ENCODE results near the gene FGF13.

FGF13 gene

DNA sequence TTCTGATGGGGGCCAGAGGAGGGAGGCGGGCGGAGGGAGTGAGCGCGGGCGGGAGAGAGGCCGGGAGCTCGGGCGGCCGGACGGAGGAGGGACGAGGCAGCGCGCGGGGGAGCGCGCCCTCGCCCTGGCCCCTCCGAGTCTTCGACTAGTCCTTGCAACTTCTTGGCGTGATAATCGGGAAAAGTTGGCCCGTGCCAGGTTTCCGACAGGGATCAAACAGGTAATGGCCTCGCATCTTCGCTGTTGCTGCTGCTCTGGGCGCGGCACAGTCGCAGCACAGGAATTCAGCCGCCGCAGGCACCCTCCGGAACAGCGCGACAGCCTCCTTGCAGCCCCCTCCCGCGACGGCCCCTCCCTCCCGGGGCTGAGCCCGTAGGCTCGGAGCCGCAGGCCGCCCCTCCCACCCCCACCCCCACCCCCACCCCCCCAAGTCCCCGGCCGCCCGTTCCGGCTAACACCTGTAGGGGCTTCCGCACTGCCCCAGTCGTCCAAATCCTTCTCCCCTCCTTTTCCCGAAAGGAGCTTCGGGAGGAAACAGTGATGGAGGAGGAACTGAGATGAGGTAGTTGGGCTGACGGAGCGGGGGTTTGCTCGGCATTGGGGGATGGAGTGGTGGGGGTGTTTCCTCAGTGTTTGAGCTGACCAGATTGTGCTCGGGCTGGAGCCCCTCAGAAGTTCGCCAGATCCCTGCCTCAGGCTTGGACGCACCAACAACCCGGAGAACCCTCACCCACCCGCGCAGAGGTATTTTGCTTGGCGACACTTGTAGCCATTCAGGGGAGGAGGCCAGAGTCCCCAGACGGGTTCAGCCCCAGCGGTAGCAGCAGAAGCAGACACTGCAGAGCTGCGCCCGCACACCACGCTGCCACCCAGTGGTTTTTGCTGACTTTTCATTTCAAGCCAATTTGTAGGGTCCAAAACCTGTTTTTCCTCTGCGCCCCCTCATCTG is at the start of gene FGF13:
Gene FGF13, minus strand, starts transcription at position 319 of the 949 bp plus-strand sequence. CDS start 714 bp downstream, outside the sequence.
- in situ Hi-C loops (cut with MboI; ENCODE audit: low sequenced_read_pairs), result no loop called here

GRCh38 chrX:138759217-138759943 is 47.9 kb upstream of the FGF13 start:
- in situ Hi-C loops (cut with MboI; ENCODE audit: low sequenced_read_pairs), result no loop called here

- in situ Hi-C loops (cut with MboI; ENCODE audit: low sequenced_read_pairs), result no loop called here
Observed at GRCh38 chrX:138756234-138756633, 44.7 kb upstream of the FGF13 start.

- in situ Hi-C loops (cut with MboI; ENCODE audit: low sequenced_read_pairs), result no loop called here
Observed at GRCh38 chrX:138754861-138755260, 43.3 kb upstream of the FGF13 start.

DNA sequence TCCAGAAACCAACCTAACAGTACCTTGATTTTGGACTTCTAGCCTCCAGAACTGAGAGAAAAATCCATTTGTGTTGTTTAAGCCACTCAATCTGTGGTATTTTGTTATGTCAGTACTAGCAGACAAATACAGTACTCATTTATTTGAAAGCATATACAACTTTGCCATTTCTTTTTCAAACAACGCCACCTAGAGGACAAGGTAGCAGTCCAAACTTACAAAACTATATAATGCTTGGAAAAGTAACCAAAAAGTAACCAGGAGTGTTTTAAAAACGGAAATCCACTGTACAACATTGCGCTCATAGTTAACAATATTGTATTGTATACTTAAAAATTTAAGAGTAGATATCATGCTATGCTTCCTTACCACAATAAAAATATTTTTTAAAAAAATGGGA is 37.0 kb upstream of the FGF13 start:
- in situ Hi-C loops (cut with MboI; ENCODE audit: low sequenced_read_pairs), result no loop called here

GRCh38 chrX:138745196-138745595 is 33.7 kb upstream of the FGF13 start:
- in situ Hi-C loops (cut with MboI; ENCODE audit: low sequenced_read_pairs), result no loop called here

- in situ Hi-C loops (cut with MboI; ENCODE audit: low sequenced_read_pairs), result no loop called here
Observed at GRCh38 chrX:138742217-138742616, 30.7 kb upstream of the FGF13 start.

GRCh38 chrX:138740341-138740740 is 28.8 kb upstream of the FGF13 start:
- in situ Hi-C loops (cut with MboI; ENCODE audit: low sequenced_read_pairs), result no loop called here

GRCh38 chrX:138723301-138723700 is 11.8 kb upstream of the FGF13 start:
- in situ Hi-C loops (cut with MboI; ENCODE audit: low sequenced_read_pairs), result no loop called here

DNA sequence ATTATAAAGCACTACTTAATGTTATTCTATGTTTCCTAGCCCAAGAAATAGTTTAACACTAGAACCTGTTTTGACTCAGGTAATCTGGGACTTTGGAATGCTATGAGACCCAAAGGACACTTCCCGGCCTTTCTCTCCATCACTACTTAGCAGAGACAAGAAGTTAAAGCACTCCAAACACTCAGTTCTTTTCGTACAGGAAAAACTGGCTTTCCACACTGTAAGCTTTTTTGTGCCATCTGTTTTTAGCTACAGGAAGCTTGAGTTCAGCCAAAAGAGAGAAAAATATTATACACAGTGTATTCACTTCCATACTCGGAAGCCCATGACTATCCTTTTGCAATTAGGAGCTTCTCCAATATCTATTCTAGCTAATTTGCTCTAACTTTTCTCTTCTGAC is 7.9 kb upstream of the FGF13 start:
- in situ Hi-C loops (cut with MboI; ENCODE audit: low sequenced_read_pairs), result no loop called here

DNA sequence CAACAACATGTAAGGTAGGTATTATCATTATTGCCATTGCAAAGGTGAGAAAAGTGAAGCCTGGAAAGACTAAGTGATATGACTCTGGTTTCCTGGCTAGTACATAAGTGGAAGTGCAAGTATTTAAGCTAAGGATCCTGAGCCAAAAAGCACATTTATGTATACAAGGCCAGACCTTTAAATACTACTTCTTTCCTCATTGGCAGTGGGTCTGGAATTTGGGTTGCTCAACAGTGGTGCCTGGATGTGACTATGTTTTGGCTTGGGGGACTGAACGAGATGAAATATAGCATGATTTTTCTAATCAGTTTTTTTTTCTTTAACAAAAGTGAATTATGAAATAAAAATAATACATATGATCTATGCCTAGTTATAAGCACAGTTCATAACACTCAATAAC is 7.4 kb upstream of the FGF13 start:
- in situ Hi-C loops (cut with MboI; ENCODE audit: low sequenced_read_pairs), result no loop called here

GRCh38 chrX:138710866-138711341 is 613 bp downstream of the FGF13 start:
- in situ Hi-C loops (cut with MboI; ENCODE audit: low sequenced_read_pairs), result no loop called here

GRCh38 chrX:138709886-138710791 is 1.4 kb downstream of the FGF13 start:
- in situ Hi-C loops (cut with MboI; ENCODE audit: low sequenced_read_pairs), result no loop called here

GRCh38 chrX:138708268-138708667 is 3.2 kb downstream of the FGF13 start:
- in situ Hi-C loops (cut with MboI; ENCODE audit: low sequenced_read_pairs), result no loop called here

GRCh38 chrX:138704596-138704995 is 6.9 kb downstream of the FGF13 start:
- in situ Hi-C loops (cut with MboI; ENCODE audit: low sequenced_read_pairs), result no loop called here

DNA sequence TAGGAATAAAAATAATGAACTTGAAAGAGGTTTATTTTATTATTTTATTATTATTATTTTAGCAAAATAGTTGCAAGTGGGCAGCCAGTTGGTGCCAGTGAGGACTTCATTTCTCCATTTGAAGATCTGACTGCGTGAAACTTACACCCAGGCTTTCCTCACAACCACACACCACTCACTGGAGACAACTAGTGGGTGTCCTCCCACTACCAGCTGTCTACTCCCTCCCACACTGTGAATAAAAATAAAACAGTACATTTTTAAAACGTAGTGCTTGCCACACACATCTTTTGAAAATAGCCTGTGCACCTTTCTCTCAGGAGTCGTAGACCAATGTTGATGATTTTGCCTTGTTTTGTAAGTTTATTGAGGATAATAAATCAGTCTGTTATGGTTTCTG is 7.4 kb downstream of the FGF13 start:
- in situ Hi-C loops (cut with MboI; ENCODE audit: low sequenced_read_pairs), result no loop called here

DNA sequence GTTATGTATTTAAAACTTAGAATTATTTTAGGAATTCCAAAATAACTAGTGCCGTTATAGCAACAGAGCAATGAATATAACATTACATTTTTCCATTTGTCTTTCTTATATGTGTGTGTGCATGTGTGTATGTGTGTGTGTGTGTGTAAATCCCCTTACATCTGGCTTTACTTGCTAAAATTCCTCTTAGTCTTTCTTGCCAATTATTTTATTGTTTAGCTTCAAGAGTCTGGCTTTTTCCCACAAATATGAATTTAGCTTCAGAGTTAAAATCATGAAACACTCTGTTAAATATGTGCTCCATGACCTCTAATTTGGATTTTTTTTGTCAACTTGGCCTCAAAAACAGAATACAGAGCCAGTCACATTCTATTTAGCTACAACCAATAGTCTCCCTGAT is 18.9 kb downstream of the FGF13 start:
- in situ Hi-C loops (cut with MboI; ENCODE audit: low sequenced_read_pairs), result no loop called here

DNA sequence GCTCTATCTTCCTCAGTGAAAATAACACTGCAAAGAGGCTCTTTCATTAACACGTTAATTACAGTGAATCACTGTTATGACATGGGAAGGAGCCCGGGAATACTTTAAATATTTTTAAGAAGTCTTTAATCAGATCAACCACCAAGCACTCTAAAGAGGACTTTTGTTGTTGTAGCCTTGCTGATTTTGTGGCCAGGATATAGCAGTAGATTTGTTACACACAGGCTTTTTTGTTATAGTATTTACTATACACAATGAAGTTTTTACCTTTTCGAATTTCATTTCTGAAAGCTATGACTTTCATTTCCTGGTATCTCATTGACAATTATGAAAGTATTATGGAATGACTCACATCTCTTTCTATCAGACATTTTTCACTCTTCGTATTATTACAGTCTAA is 20.3 kb downstream of the FGF13 start:
- in situ Hi-C loops (cut with MboI; ENCODE audit: low sequenced_read_pairs), result no loop called here

DNA sequence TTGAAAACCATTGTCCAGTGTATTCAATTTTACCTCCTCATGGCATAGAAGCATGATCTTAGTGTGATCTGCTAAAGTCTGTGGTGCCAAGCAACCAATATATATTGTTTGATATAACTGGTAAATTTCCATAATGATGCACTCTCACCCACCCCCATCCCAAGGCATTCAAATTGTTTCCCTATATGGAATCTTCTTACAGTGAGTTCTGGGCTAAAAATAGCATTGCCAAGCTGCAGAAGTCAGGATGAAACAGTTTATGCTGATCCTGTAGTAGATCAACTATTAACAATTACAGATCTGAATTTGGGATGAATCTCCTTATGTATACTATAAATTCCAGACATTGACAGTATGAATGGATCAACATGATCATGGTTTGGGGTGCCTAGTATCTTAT is 20.9 kb downstream of the FGF13 start:
- in situ Hi-C loops (cut with MboI; ENCODE audit: low sequenced_read_pairs), result no loop called here

GRCh38 chrX:138683600-138683999 is 27.9 kb downstream of the FGF13 start:
- in situ Hi-C loops (cut with MboI; ENCODE audit: low sequenced_read_pairs), result no loop called here

DNA sequence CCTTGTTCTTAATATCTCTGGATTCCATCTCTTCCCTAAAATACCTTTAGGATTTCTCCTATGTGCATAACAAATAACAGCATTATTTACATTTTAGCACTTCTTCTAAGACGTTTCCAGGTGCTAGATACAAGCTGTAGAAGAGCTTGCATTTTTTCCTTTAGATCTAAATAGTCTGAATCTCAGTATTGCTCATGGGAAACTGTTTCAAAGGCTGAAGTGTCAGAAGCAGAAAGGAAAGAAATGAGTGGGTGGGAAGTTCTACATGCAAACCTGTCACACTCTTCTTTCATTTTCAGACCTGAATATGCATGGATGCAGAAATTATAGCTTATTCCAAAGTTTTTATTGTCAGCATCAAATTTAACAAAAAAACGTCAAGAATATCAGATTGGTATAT is 41.8 kb downstream of the FGF13 start:
- in situ Hi-C loops (cut with MboI; ENCODE audit: low sequenced_read_pairs), result no loop called here
